Karpas-422 (cell line): ENCODE results near the gene USP32. TPM values are rescaled to one million over a fixed set of nuclear protein-coding genes. Genes with fewer than 3 reads are reported as not detected.

ENCODE experiments used
- DNase-seq: peaks from one replicate; pipeline ENCODE4 v3.0.0-alpha.2; 2015
- H2AFZ ChIP-seq: fragments of 200-600 bp; sonication (generic); 2 replicates; pipeline ENCODE4 v1.6.1; 2014; ENCODE audit warnings: antibody characterized with exemption, low read length, mixed read lengths
- H3K27ac ChIP-seq: fragments of 200-600 bp; sonication (generic); 2 replicates; pipeline ENCODE4 v1.5.1; 2014; ENCODE audit warnings: mild to moderate bottlenecking, low read length, moderate library complexity
- H3K27me3 ChIP-seq: fragments of 200-600 bp; sonication (generic); 2 replicates; pipeline ENCODE4 v1.6.1; 2014; ENCODE audit warnings: low read length, mixed read lengths
- H3K36me3 ChIP-seq: fragments of 200-600 bp; sonication (generic); 2 replicates; pipeline ENCODE4 v1.6.1; 2014; ENCODE audit warnings: low read length, mixed read lengths; ENCODE audit not compliant: insufficient read depth
- H3K4me1 ChIP-seq: fragments of 200-600 bp; sonication (generic); 2 replicates; pipeline ENCODE4 v1.6.1; 2014; ENCODE audit warnings: mild to moderate bottlenecking, low read length, mixed read lengths
- H3K4me2 ChIP-seq: fragments of 200-600 bp; sonication (generic); 2 replicates; pipeline ENCODE4 v1.6.1; 2014; ENCODE audit warnings: low read length, low read depth, mild to moderate bottlenecking; ENCODE audit not compliant: poor library complexity, severe bottlenecking
- H3K4me3 ChIP-seq: fragments of 200-600 bp; sonication (generic); 2 replicates; pipeline ENCODE4 v1.5.1; 2014; ENCODE audit warnings: mild to moderate bottlenecking, antibody characterized with exemption, low read length, mixed read lengths
- H3K79me2 ChIP-seq: fragments of 200-600 bp; sonication (generic); 2 replicates; pipeline ENCODE4 v1.6.1; 2014; ENCODE audit warnings: mild to moderate bottlenecking, low read length, mixed read lengths
- H3K9ac ChIP-seq: fragments of 200-600 bp; sonication (generic); 2 replicates; pipeline ENCODE4 v1.6.0; 2014; ENCODE audit warnings: low read length
- H3K9me2 ChIP-seq: fragments of 200-600 bp; sonication (generic), shearing (Covaris generic); replicated peaks from 2 replicates; pipeline ENCODE4 v1.6.0; 2014; ENCODE audit warnings: mild to moderate bottlenecking, low read length, moderate library complexity; ENCODE audit not compliant: insufficient read depth
- H3K9me3 ChIP-seq: fragments of 300-700, 200-600 bp; sonication (generic); 2 replicates; pipeline ENCODE4 v1.6.1; 2014; ENCODE audit warnings: low read length, mixed read lengths
- H4K20me1 ChIP-seq: fragments of 200-600 bp; sonication (generic); 2 replicates; pipeline ENCODE4 v1.6.1; 2014; ENCODE audit warnings: mild to moderate bottlenecking, antibody characterized with exemption, low read length, low read depth; ENCODE audit not compliant: insufficient read depth
- total RNA-seq: library from RNA; depleted of rRNA; stranded (reverse); fragments of >200 nt; shearing (Covaris generic); gene quantifications from 2 replicates; pipeline ENCODE4 v1.2.3, GENCODE V29; 2014; ENCODE audit warnings: low replicate concordance

The USP32 gene
- total RNA-seq, 1 experiment from 2014 or later, result 81.0 TPM

- H3K36me3 ChIP-seq, result no peaks in the 10 kb centered on the region
- H3K9ac ChIP-seq, result no peak overlapping the region
- no peaks in the 10 kb centered on the region for H4K20me1 ChIP-seq
- H3K27me3 ChIP-seq, result no peaks in the 10 kb centered on the region
- no peaks in the 10 kb centered on the region for H3K9me3 ChIP-seq
- no peak overlapping the region for H2AFZ ChIP-seq
- no peaks in the 10 kb centered on the region for H3K4me1 ChIP-seq
- no peak overlapping the region for H3K4me3 ChIP-seq
- H3K4me2 ChIP-seq, result no peak overlapping the region
- DNase-seq, result no peak
- H3K27ac ChIP-seq, result no peak overlapping the region
- no peaks in the 10 kb centered on the region for H3K9me2 ChIP-seq
- peaks cover 29% of the 10 kb centered on the region for H3K79me2 ChIP-seq
Observed at GRCh38 chr17:60284709-60285108, 107.2 kb downstream of the USP32 start.

- Histone ChIP-seq H3K4me1 (no peaks in the 10 kb centered on the region), H4K20me1 (no peaks in the 10 kb centered on the region), H3K79me2 (peaks cover 34% of the 10 kb centered on the region)
Observed at GRCh38 chr17:60283816-60284215, 108.1 kb downstream of the USP32 start.

GRCh38 chr17:60280673-60281072 is 111.3 kb downstream of the USP32 start:
- no peak overlapping the region for H3K4me2 ChIP-seq
- H3K27ac ChIP-seq, result no peak overlapping the region
- H3K4me1 ChIP-seq, result no peaks in the 10 kb centered on the region
- no peak overlapping the region for H3K4me3 ChIP-seq
- no peak overlapping the region for H3K9ac ChIP-seq
- H3K9me2 ChIP-seq, result no peaks in the 10 kb centered on the region
- no peaks in the 10 kb centered on the region for H3K27me3 ChIP-seq
- no peaks in the 10 kb centered on the region for H3K9me3 ChIP-seq
- H3K79me2 ChIP-seq, result peaks cover 54% of the 10 kb centered on the region
- no peaks in the 10 kb centered on the region for H3K36me3 ChIP-seq
- no peak overlapping the region for H2AFZ ChIP-seq
- no peak for DNase-seq
- H4K20me1 ChIP-seq, result no peaks in the 10 kb centered on the region

More at GRCh38 chr17:60283816-60284215, 108.1 kb downstream of the USP32 start:
- Histone ChIP-seq H3K36me3 (no peaks in the 10 kb centered on the region), H3K4me2 (no peak overlapping the region), H3K9me2 (no peaks in the 10 kb centered on the region), H3K27me3 (no peaks in the 10 kb centered on the region), H2AFZ (no peak overlapping the region), H3K4me3 (no peak overlapping the region), H3K9ac (no peak overlapping the region), H3K27ac (no peak overlapping the region), H3K9me3 (no peaks in the 10 kb centered on the region)
- no peak for DNase-seq

DNA sequence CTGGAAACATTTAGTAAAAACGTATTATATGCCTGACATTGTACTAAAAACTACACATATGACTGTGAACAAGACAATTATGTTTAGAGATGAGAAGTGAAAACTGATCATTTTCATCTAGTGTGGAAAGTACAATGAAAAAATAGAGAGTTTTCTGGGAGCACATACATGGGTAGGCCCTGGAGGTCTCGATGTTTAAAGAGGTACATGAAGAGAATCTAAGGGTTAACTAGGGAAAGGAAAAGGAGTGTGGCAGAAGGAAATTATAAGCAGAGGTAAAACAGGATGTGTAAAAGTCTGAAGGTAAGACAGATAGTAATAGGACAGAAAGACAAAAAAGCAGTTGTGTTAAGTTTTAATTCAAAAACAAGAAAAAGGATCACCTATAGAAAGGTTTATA is 113.7 kb downstream of the USP32 start:
- H2AFZ ChIP-seq, result no peak overlapping the region
- H3K27ac ChIP-seq, result no peak overlapping the region
- H3K9me2 ChIP-seq, result no peaks in the 10 kb centered on the region
- H3K79me2 ChIP-seq, result peaks cover 58% of the 10 kb centered on the region
- no peaks in the 10 kb centered on the region for H3K36me3 ChIP-seq
- no peaks in the 10 kb centered on the region for H3K4me1 ChIP-seq
- no peaks in the 10 kb centered on the region for H3K27me3 ChIP-seq
- no peak overlapping the region for H3K4me2 ChIP-seq
- no peaks in the 10 kb centered on the region for H4K20me1 ChIP-seq
- no peaks in the 10 kb centered on the region for H3K9me3 ChIP-seq
- H3K9ac ChIP-seq, result no peak overlapping the region
- no peak for DNase-seq
- no peak overlapping the region for H3K4me3 ChIP-seq

DNA sequence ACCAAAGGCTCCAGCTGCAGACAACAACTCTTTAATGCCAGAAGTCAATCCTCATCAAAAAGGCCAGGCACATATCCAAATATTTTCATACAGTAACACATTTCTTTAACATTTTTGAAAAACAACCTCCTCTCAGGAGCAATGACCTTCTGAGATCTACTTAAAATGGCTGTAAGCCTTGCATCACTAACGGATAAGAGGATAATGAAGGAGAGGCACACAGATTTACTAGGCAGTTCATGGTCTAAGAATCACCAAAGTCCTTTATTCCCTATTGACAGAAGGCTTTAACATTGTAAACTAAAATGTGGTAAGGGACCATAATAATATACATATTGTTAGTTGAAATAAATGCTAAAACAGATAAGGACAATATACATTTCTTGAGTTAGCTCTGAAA is 114.7 kb downstream of the USP32 start:
- H4K20me1 ChIP-seq, result no peaks in the 10 kb centered on the region
- H3K4me1 ChIP-seq, result no peaks in the 10 kb centered on the region
- no peak overlapping the region for H3K9ac ChIP-seq
- no peaks in the 10 kb centered on the region for H3K9me3 ChIP-seq
- H3K9me2 ChIP-seq, result no peaks in the 10 kb centered on the region
- H3K27me3 ChIP-seq, result no peaks in the 10 kb centered on the region
- no peak overlapping the region for H3K4me3 ChIP-seq
- no peak overlapping the region for H3K27ac ChIP-seq
- no peak for DNase-seq
- peaks cover 59% of the 10 kb centered on the region for H3K79me2 ChIP-seq
- no peak overlapping the region for H3K4me2 ChIP-seq
- H3K36me3 ChIP-seq, result no peaks in the 10 kb centered on the region
- H2AFZ ChIP-seq, result no peak overlapping the region

- Histone ChIP-seq H3K27me3 (no peaks in the 10 kb centered on the region), H3K36me3 (peaks cover 11% of the 10 kb centered on the region; the same call in 1 of the 2 replicates), H4K20me1 (no peaks in the 10 kb centered on the region), H3K4me1 (no peaks in the 10 kb centered on the region), H2AFZ (no peak overlapping the region), H3K4me2 (no peak overlapping the region), H3K9me2 (no peaks in the 10 kb centered on the region), H3K9ac (no peak overlapping the region), H3K9me3 (no peaks in the 10 kb centered on the region), H3K79me2 (peaks cover 32% of the 10 kb centered on the region), H3K4me3 (no peak overlapping the region), H3K27ac (no peak overlapping the region)
- DNase-seq, result no peak
Observed at GRCh38 chr17:60269417-60269816, 122.5 kb downstream of the USP32 start.

- H3K27ac ChIP-seq, result no peak overlapping the region
- no peak overlapping the region for H2AFZ ChIP-seq
- no peaks in the 10 kb centered on the region for H3K9me2 ChIP-seq
- no peaks in the 10 kb centered on the region for H3K27me3 ChIP-seq
- no peak for DNase-seq
- peaks cover 8% of the 10 kb centered on the region for H3K36me3 ChIP-seq
- no peaks in the 10 kb centered on the region for H3K4me1 ChIP-seq
- peaks cover 6% of the 10 kb centered on the region; the same call in 1 of the 2 replicates for H3K79me2 ChIP-seq
- H3K9me3 ChIP-seq, result no peaks in the 10 kb centered on the region
- H3K9ac ChIP-seq, result no peak overlapping the region
- no peaks in the 10 kb centered on the region for H4K20me1 ChIP-seq
- H3K4me3 ChIP-seq, result no peak overlapping the region
- H3K4me2 ChIP-seq, result no peak overlapping the region
Observed at GRCh38 chr17:60260540-60260939, 131.4 kb downstream of the USP32 start.

GRCh38 chr17:60258313-60258712 is 133.6 kb downstream of the USP32 start:
- DNase-seq, result no peak
- H3K4me3 ChIP-seq, result no peak overlapping the region
- peaks cover 8% of the 10 kb centered on the region for H3K36me3 ChIP-seq
- H3K9me3 ChIP-seq, result no peaks in the 10 kb centered on the region
- no peak overlapping the region for H3K4me2 ChIP-seq
- no peaks in the 10 kb centered on the region for H4K20me1 ChIP-seq
- no peaks in the 10 kb centered on the region for H3K27me3 ChIP-seq
- H3K9me2 ChIP-seq, result no peaks in the 10 kb centered on the region
- no peaks in the 10 kb centered on the region for H3K4me1 ChIP-seq
- H2AFZ ChIP-seq, result no peak overlapping the region
- H3K9ac ChIP-seq, result no peak overlapping the region
- peaks cover 6% of the 10 kb centered on the region; the same call in 1 of the 2 replicates for H3K79me2 ChIP-seq
- H3K27ac ChIP-seq, result no peak overlapping the region

GRCh38 chr17:60256174-60256573 is 135.8 kb downstream of the USP32 start:
- Histone ChIP-seq H4K20me1 (no peaks in the 10 kb centered on the region), H3K36me3 (peaks cover 23% of the 10 kb centered on the region), H3K4me2 (no peak overlapping the region), H3K9ac (no peak overlapping the region), H3K79me2 (peaks cover 4% of the 10 kb centered on the region; the same call in 1 of the 2 replicates), H3K27me3 (no peaks in the 10 kb centered on the region), H3K9me2 (no peaks in the 10 kb centered on the region), H3K4me3 (no peak overlapping the region), H2AFZ (no peak overlapping the region), H3K4me1 (peaks cover 6% of the 10 kb centered on the region; the same call in 1 of the 2 replicates), H3K9me3 (no peaks in the 10 kb centered on the region), H3K27ac (no peak overlapping the region)
- DNase-seq, result no peak
